ENCODE data around the gene SAMD1.

- TF ChIP-seq CTCF (IDR thresholded peaks at IDR 0.05) (no peak), POLR2A (IDR thresholded peaks at IDR 0.05) (no peak)
These were observed 32.4 kb upstream of the SAMD1 start for GRCh38 chr19:14122924-14123323.
